Natural killer cell (primary cell): ENCODE results near the gene CDH26. TPM values are rescaled to one million over a fixed set of nuclear protein-coding genes. Genes with fewer than 3 reads are reported as not detected.
"Not testable (repeated sequence)": the region's sequence is repeated elsewhere in the genome, so short reads cannot be mapped to it uniquely, and the experiment has no call there.

Experiments
- ATAC-seq, 3 donors: fragments of 150-1000 bp in 2 of 3; fragments of 200-7000 bp in 1 of 3; cut with Tn5 transposase; 1 replicate in 1 of 3; 2 replicates in 2 of 3; pipeline ENCODE4 v1.10.0; 2021; ENCODE audit warnings: mild to moderate bottlenecking in 2 of 3, moderate library complexity in 2 of 3
- DNase-seq, 2 donors: peaks; one replicate each; pipeline versions ENCODE4 v3.0.0 to v3.0.0-alpha.2; 2013 to 2021; ENCODE audit warnings: mixed read lengths in 1 of 2
- H3K27ac ChIP-seq: one replicate; pipeline ENCODE4 v1.5.1; 2013; ENCODE audit warnings: mild to moderate bottlenecking, low read length
- H3K27me3 ChIP-seq: one replicate; pipeline ENCODE4 v1.6.1; 2013; ENCODE audit warnings: low read length; ENCODE audit not compliant: control insufficient read depth, insufficient read depth
- H3K36me3 ChIP-seq: one replicate; pipeline ENCODE4 v1.6.1; 2013; ENCODE audit warnings: low read length; ENCODE audit not compliant: control insufficient read depth, insufficient read depth
- H3K4me1 ChIP-seq: one replicate; pipeline ENCODE4 v1.6.1; 2013; ENCODE audit warnings: low read length; ENCODE audit not compliant: control insufficient read depth, insufficient read depth
- H3K4me3 ChIP-seq: one replicate; pipeline ENCODE4 v1.5.1; 2013; ENCODE audit warnings: low read length
- H3K9me3 ChIP-seq: one replicate; pipeline ENCODE4 v1.6.1; 2013; ENCODE audit warnings: low read length; ENCODE audit not compliant: control insufficient read depth, insufficient read depth
- H3K27ac Mint-ChIP-seq, 2 donors: one replicate each; pipeline ENCODE4 v1.8.0; 2022; ENCODE audit warnings: mild to moderate bottlenecking in 2 of 2, mixed read lengths in 2 of 2, moderate library complexity in 1 of 2
- H3K27me3 Mint-ChIP-seq, 2 donors: one replicate each; pipeline ENCODE4 v1.8.0; 2022; ENCODE audit warnings: low read depth in 2 of 2, mixed read lengths in 2 of 2
- H3K36me3 Mint-ChIP-seq: one replicate; pipeline ENCODE4 v1.8.0; 2022; ENCODE audit warnings: mixed read lengths
- H3K4me1 Mint-ChIP-seq, 2 donors: one replicate each; pipeline ENCODE4 v1.8.0; 2022; ENCODE audit warnings: mixed read lengths in 2 of 2
- H3K4me3 Mint-ChIP-seq: one replicate; pipeline ENCODE4 v1.8.0; 2022; ENCODE audit warnings: mild to moderate bottlenecking, moderate library complexity, mixed read lengths
- H3K9me3 Mint-ChIP-seq, 2 donors: one replicate each; pipeline ENCODE4 v1.8.0; 2022; ENCODE audit warnings: mixed read lengths in 2 of 2
- CTCF ChIP-seq: fragments of 200-600 bp; IDR thresholded peaks from one replicate; pipeline ENCODE4 v1.8.0; 2022; ENCODE audit warnings: antibody characterized with exemption
- WGBS: methylation state at CpG from one replicate; pipeline ENCODE4 v1.1.7; 2013; ENCODE audit warnings: missing lambda C conversion rate; ENCODE audit not compliant: insufficient coverage; 5-methylcytosine and 5-hydroxymethylcytosine counted together
- intact Hi-C: fragments of 100-400 bp; cut with micrococcal nuclease; formaldehyde crosslinking; loops from one replicate; pipeline ENCODE4 v1.14.2; 2022
- total RNA-seq, 4 donors: library from RNA; stranded (reverse); fragments of 120-200 nt in 1 of 4; gene quantifications; one replicate each; pipeline versions ENCODE4 v1.2.3 to v1.2.4, GENCODE V29; 2013 to 2022

Gene CDH26
- total RNA-seq, 3 donors from 2014 or later (not counting 1 experiment from before 2014, with no cell fraction given), result 1.2 to 2.0 (median 1.8) TPM

- Histone ChIP-seq H3K36me3 (no peaks in the 10 kb centered on the region), H3K27ac (no peak overlapping the region), H3K27me3 (no peaks in the 10 kb centered on the region), H3K4me1 (no peaks in the 10 kb centered on the region), H3K9me3 (peaks cover under 1% of the 10 kb centered on the region), H3K4me3 (no peak overlapping the region)
- Mint-ChIP-seq H3K27me3 (peaks cover 6 to 7% of the 10 kb centered on the region in 2 donors), H3K4me3 (no peak overlapping the region), H3K36me3 (no peaks in the 10 kb centered on the region), H3K4me1 (peaks cover 8 to 13% of the 10 kb centered on the region in 2 donors), H3K27ac (no peak overlapping the region), H3K9me3 (no peaks in the 10 kb centered on the region)
- no peak for DNase-seq
- no peak for ATAC-seq
- no peak for TF ChIP-seq CTCF
- intact Hi-C loops, result no loop called here
- 98% methylated on average over 8 of the region's 8 CpGs for WGBS
Measured at GRCh38 chr20:60040471-60041162, 82.4 kb downstream of the CDH26 start.

GRCh38 chr20:60041436-60042165, 83.4 kb downstream of the CDH26 start:
- H3K4me1 Mint-ChIP-seq, H3K4me1 ChIP-seq, H3K4me3 Mint-ChIP-seq, H3K9me3 Mint-ChIP-seq, H3K27me3 Mint-ChIP-seq, H3K4me3 ChIP-seq, ATAC-seq, H3K27me3 ChIP-seq, intact Hi-C loops, H3K27ac ChIP-seq, DNase-seq, H3K9me3 ChIP-seq, H3K36me3 ChIP-seq, H3K27ac Mint-ChIP-seq, H3K36me3 Mint-ChIP-seq: not testable (repeated sequence)
- 42% methylated on average over 4 of the region's 8 CpGs for WGBS

GRCh38 chr20:60043435-60043834, 85.2 kb downstream of the CDH26 start:
- intact Hi-C loops, result no loop called here
- Histone ChIP-seq H3K27me3 (no peaks in the 10 kb centered on the region), H3K9me3 (no peaks in the 10 kb centered on the region), H3K27ac (no peak overlapping the region), H3K4me3 (no peak overlapping the region), H3K4me1 (peaks cover 5% of the 10 kb centered on the region), H3K36me3 (no peaks in the 10 kb centered on the region)
- Mint-ChIP-seq H3K36me3 (no peaks in the 10 kb centered on the region), H3K4me1 (peaks cover 2% of the 10 kb centered on the region in 2 donors), H3K9me3 (no peaks in the 10 kb centered on the region), H3K27me3 (peaks cover 2 to 7% of the 10 kb centered on the region in 2 donors), H3K27ac (no peak overlapping the region), H3K4me3 (no peak overlapping the region)
- 95% methylated on average over 2 of the region's 3 CpGs for WGBS
- ATAC-seq, result no peak
- TF ChIP-seq CTCF, result no peak
- DNase-seq, result no peak

GRCh38 chr20:60046011-60046413, 87.8 kb downstream of the CDH26 start:
- Histone ChIP-seq H3K9me3 (no peaks in the 10 kb centered on the region), H3K36me3 (no peaks in the 10 kb centered on the region), H3K4me1 (peaks cover 5% of the 10 kb centered on the region), H3K4me3 (no peak overlapping the region), H3K27me3 (no peaks in the 10 kb centered on the region), H3K27ac (no peak overlapping the region)
- Mint-ChIP-seq H3K4me1 (no peaks in the 10 kb centered on the region), H3K27me3 (peaks cover 0 to 3% of the 10 kb centered on the region in 2 donors), H3K9me3 (no peaks in the 10 kb centered on the region), H3K36me3 (no peaks in the 10 kb centered on the region), H3K27ac (no peak overlapping the region), H3K4me3 (no peak overlapping the region)
- no peak for TF ChIP-seq CTCF
- ATAC-seq (no peak), DNase-seq (no peak)
- intact Hi-C loops, result no loop called here
- 16% methylated on average over 4 of the region's 4 CpGs for WGBS
